ENCODE data around the gene SFSWAP.

GRCh38 chr12:131684015-131684725 is 26.7 kb upstream of the SFSWAP start:
- TF ChIP-seq CTCF (IDR thresholded peaks at IDR 0.05) (no peak), POLR2A (IDR thresholded peaks at IDR 0.05) (no peak)
